ENCODE data around the gene CAMK2B.

Gene CAMK2B

GRCh38 chr7:44235582-44236332, 89.6 kb downstream of the CAMK2B start:
- no peak for TF ChIP-seq REST (IDR thresholded peaks at IDR 0.05; ENCODE audit: low read depth)

DNA sequence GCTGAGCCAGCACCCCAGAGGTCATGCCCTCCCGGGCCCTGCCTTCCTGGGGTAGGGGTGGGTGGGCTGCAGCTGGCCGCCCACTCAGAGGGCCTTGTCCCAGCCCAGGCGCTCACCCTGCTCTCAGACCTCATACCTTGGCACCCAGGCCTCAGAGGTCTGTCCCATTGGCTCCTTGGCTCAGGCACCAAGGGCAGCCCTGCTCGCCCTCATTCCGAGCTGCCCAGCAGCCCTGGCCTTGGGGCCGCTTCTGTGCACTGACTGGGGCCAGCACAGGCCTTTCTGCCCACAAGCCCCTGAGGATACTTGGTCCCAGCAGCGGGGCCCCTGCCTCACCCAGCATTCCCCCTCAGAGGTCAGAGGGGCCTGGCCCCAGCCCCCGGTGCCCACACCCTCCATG, 90.3 kb downstream of the CAMK2B start:
- TF ChIP-seq FOXM1 (IDR thresholded peaks at IDR 0.05; ENCODE audit: borderline replicate concordance, low read depth) (no peak), REST (IDR thresholded peaks at IDR 0.05; ENCODE audit: low read depth) (no peak)
- TF ChIP-seq, protein P1, sequence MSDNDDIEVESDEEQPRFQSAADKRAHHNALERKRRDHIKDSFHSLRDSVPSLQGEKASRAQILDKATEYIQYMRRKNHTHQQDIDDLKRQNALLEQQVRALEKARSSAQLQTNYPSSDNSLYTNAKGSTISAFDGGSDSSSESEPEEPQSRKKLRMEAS (IDR thresholded peaks at IDR 0.05) = no peak

DNA sequence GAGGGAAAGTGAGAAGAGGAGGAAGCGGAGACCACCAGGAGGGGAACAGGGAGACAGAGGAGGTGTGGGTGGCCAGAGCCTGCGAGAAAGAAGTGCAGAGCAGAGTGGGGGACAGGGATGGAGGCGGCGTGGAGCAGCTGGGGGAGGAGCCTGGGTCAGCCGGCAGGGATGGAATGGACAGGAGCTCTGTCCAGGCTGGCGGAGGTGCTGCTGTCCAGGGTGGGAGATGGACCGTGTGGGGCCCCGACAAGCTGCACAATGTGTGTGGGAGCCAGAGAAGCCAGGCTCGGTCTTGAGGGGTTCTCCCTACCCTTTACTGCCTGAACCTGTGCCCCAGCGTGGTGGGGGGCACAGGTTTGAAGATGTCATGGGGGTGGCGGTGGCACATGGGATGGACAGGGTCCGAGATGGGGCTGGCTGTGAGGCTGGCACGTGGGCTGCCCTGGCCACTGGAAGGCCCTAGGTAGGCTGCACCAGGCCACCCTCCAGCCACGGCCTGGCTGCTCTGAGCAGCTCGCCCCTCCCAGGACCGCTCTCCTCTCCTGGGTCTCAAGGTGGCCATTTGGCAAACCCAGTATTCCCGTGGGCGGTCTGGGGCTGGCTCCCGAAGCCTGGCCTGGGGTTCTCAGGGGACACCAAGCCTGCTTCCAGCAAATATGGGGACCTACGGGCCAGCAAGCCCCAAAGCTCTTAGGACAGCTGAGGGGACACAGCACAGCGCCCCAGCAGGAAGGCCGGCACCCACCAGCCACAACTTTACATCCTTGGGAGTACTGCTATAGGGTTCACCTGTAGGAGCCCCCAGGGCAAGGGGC, 92.3 kb downstream of the CAMK2B start:
- TF ChIP-seq REST (IDR thresholded peaks at IDR 0.05; ENCODE audit: low read depth) = peak; percentile 31; the same call in 1 of the 2 replicates
- no peak for TF ChIP-seq EP300 (IDR thresholded peaks at IDR 0.05; ENCODE audit: borderline replicate concordance)

DNA sequence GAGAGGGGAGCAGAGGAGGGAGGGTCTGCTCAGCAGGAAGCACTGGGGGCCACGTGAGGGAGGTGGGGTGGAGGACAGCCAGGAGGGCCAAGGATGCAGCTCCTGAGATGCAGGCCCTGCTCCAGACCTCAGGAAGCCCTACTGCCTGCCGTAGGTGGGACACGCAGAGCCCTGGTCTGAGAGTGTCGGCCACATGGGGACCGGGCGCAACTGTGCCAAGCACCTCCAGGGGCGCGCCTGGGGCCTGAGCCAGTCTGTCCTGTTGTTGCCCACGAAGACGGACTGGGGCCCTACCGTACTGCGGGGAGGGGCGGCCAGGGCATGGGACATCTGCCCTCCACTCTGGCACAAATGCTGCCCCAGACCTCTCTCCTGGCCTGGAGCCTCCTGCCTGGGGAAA, 93.0 kb downstream of the CAMK2B start:
- TF ChIP-seq ZBTB7A (IDR thresholded peaks at IDR 0.05; ENCODE audit: low read depth) (no peak), NFIC (IDR thresholded peaks at IDR 0.05) (no peak), YY1 (IDR thresholded peaks at IDR 0.05; ENCODE audit: low read depth) (no peak), EGR1 (IDR thresholded peaks at IDR 0.05) (no peak), FOXM1 (IDR thresholded peaks at IDR 0.05; ENCODE audit: borderline replicate concordance, low read depth) (no peak), EP300 (IDR thresholded peaks at IDR 0.05; ENCODE audit: borderline replicate concordance) (no peak), TAF1 (IDR thresholded peaks at IDR 0.05; ENCODE audit: low read depth) (no peak)
- TF ChIP-seq, protein P1 (IDR thresholded peaks at IDR 0.05) = no peak
- TF ChIP-seq, protein P2, sequence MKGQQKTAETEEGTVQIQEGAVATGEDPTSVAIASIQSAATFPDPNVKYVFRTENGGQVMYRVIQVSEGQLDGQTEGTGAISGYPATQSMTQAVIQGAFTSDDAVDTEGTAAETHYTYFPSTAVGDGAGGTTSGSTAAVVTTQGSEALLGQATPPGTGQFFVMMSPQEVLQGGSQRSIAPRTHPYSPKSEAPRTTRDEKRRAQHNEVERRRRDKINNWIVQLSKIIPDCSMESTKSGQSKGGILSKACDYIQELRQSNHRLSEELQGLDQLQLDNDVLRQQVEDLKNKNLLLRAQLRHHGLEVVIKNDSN (IDR thresholded peaks at IDR 0.05) = no peak

DNA sequence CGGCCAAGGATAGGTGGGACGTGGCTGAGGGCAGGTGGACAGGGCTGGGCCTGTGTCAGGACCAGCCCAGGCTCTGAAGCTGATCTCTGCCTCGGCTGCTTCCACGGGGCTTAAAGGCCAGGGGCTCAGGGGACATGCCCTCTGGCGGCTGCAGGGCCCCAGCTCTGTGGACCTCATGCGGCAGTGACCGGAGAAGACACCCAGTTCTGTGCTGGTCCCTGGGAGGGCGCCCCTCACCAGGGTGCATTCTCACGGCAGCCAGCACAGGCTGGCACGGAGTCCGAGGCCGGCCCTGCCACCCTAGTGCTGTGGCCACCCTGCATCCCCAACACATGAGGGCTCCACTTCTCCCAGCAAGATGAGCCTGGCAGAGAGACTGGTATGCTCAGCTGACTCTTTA, 94.3 kb downstream of the CAMK2B start:
- no peak for TF ChIP-seq ZBTB7A (IDR thresholded peaks at IDR 0.05; ENCODE audit: low read depth)
- TF ChIP-seq, protein P1 (IDR thresholded peaks at IDR 0.05) = no peak
- TF ChIP-seq TAF1 (IDR thresholded peaks at IDR 0.05; ENCODE audit: low read depth) = no peak
- TF ChIP-seq RAD21 (IDR thresholded peaks at IDR 0.05; ENCODE audit: low read depth) = no peak
- no peak for TF ChIP-seq TCF12 (IDR thresholded peaks at IDR 0.05; ENCODE audit: low read depth)
- no peak for TF ChIP-seq REST (IDR thresholded peaks at IDR 0.05; ENCODE audit: low read depth)
- TF ChIP-seq TEAD4 (IDR thresholded peaks at IDR 0.05) = no peak
- TF ChIP-seq YY1 (IDR thresholded peaks at IDR 0.05; ENCODE audit: low read depth) = no peak
- TF ChIP-seq FOXM1 (IDR thresholded peaks at IDR 0.05; ENCODE audit: borderline replicate concordance, low read depth) = no peak
- TF ChIP-seq, protein P2 (IDR thresholded peaks at IDR 0.05) = no peak
- no peak for TF ChIP-seq CREB1 (IDR thresholded peaks at IDR 0.05; ENCODE audit: low read depth)
- no peak for TF ChIP-seq NFIC (IDR thresholded peaks at IDR 0.05)
- TF ChIP-seq EP300 (IDR thresholded peaks at IDR 0.05; ENCODE audit: borderline replicate concordance) = no peak
- TF ChIP-seq CEBPB (IDR thresholded peaks at IDR 0.05) = no peak
